ENCODE measurements around the gene EVA1A. TPM values are rescaled to one million over a fixed set of nuclear protein-coding genes. Genes with fewer than 3 reads are reported as not detected.

EVA1A gene
- total RNA-seq, 2 experiments from 2014 or later, result not detected

DNA sequence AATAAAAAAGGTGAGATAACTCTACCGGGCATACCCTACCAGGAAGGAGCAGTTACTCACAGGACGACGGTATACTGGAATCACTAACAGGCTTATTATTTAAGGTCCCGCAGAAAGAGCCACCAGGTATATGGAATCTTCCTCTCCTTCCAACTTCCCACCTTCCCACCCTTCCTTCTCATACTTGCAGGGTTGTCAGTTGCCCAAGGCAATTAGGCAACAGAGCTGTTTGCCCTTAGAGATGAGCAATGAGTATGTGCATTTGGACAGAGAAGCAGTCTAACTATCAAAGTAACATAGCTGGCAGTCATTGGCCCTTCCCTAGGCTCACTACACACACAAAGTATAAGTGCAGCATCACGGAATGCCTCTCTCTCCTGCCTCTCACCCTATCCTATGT lies 32.1 kb upstream of the EVA1A start:
- no peaks in the 10 kb centered on the region for H3K36me3 ChIP-seq (ENCODE audit: insufficient read depth, low read length)
- H3K9me3 ChIP-seq (ENCODE audit: low read length), result no peaks in the 10 kb centered on the region
- H3K4me3 ChIP-seq (ENCODE audit: low read depth, low read length, poor library complexity, severe bottlenecking), result no peak overlapping the region
- no peak overlapping the region for H3K27ac ChIP-seq (ENCODE audit: low read depth, low read length, poor library complexity, severe bottlenecking)
- ChIA-PET CTCF (ENCODE audit: unreplicated experiment) (no interaction called here), POLR2A (no interaction called here)
- no peaks in the 10 kb centered on the region for H3K4me1 ChIP-seq (ENCODE audit: insufficient read depth, low read length, poor library complexity, severe bottlenecking)
- H3K9me2 ChIP-seq (ENCODE audit: insufficient read depth, low read length), result no peaks in the 10 kb centered on the region
- no peak for DNase-seq (ENCODE audit: low spot score)
- no peak for TF ChIP-seq EZH2phosphoT487 (IDR thresholded peaks at IDR 0.05; ENCODE audit: borderline replicate concordance, low read depth, low read length)
- TF ChIP-seq, protein P1, sequence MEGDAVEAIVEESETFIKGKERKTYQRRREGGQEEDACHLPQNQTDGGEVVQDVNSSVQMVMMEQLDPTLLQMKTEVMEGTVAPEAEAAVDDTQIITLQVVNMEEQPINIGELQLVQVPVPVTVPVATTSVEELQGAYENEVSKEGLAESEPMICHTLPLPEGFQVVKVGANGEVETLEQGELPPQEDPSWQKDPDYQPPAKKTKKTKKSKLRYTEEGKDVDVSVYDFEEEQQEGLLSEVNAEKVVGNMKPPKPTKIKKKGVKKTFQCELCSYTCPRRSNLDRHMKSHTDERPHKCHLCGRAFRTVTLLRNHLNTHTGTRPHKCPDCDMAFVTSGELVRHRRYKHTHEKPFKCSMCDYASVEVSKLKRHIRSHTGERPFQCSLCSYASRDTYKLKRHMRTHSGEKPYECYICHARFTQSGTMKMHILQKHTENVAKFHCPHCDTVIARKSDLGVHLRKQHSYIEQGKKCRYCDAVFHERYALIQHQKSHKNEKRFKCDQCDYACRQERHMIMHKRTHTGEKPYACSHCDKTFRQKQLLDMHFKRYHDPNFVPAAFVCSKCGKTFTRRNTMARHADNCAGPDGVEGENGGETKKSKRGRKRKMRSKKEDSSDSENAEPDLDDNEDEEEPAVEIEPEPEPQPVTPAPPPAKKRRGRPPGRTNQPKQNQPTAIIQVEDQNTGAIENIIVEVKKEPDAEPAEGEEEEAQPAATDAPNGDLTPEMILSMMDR (conservative IDR thresholded peaks at IDR 0.05; ENCODE audit: low read length), result no peak
- H3K4me2 ChIP-seq (ENCODE audit: low read length), result no peak overlapping the region
- intact Hi-C loops (cut with micrococcal nuclease; ENCODE audit: unreplicated experiment), result no loop called here
- BruUV-seq (replicated peaks), result no TSS peak
- H2AFZ ChIP-seq (ENCODE audit: low read length), result no peak overlapping the region
- no peaks in the 10 kb centered on the region for H3K79me2 ChIP-seq (ENCODE audit: insufficient read depth, low read depth, low read length)
- no peaks in the 10 kb centered on the region for H4K20me1 ChIP-seq (ENCODE audit: insufficient read depth, low read length)

DNA sequence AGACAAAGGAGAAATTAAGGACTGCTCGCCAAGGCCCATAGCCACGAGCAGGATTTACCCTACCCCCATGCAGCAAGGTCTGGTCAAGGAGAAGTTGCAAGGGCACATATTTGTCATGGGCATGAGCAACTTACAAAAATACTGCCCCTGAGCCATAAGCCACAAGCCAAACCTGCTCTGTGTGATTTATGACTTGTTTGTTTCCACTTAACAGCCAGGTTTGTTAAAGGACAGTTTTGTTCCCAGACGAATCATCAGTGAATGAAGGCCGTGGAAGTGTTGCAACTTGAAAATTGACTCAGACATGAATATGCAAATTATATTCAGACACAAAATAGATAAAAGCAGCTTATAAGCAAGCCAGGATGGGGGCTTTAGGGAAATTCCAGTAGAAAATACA lies 31.3 kb upstream of the EVA1A start:
- no peak for TF ChIP-seq EZH2phosphoT487 (IDR thresholded peaks at IDR 0.05; ENCODE audit: borderline replicate concordance, low read depth, low read length)
- no peaks in the 10 kb centered on the region for H3K9me2 ChIP-seq (ENCODE audit: insufficient read depth, low read length)
- no TSS peak for BruUV-seq (replicated peaks)
- ChIA-PET CTCF (ENCODE audit: unreplicated experiment) (no interaction called here), POLR2A (interaction anchor here (0.6 kb wide), 1 partner anchor 22 kb away, joined by 3 read pairs; no protein-coding TSS in a partner anchor)
- H4K20me1 ChIP-seq (ENCODE audit: insufficient read depth, low read length), result no peaks in the 10 kb centered on the region
- intact Hi-C loops (cut with micrococcal nuclease; ENCODE audit: unreplicated experiment), result no loop called here
- no peak for DNase-seq (ENCODE audit: low spot score)
- H3K9me3 ChIP-seq (ENCODE audit: low read length), result no peaks in the 10 kb centered on the region
- no peak overlapping the region for H3K4me2 ChIP-seq (ENCODE audit: low read length)
- H2AFZ ChIP-seq (ENCODE audit: low read length), result no peak overlapping the region
- no peaks in the 10 kb centered on the region for H3K4me1 ChIP-seq (ENCODE audit: insufficient read depth, low read length, poor library complexity, severe bottlenecking)
- H3K79me2 ChIP-seq (ENCODE audit: insufficient read depth, low read depth, low read length), result no peaks in the 10 kb centered on the region
- H3K4me3 ChIP-seq (ENCODE audit: low read depth, low read length, poor library complexity, severe bottlenecking), result no peak overlapping the region
- H3K27ac ChIP-seq (ENCODE audit: low read depth, low read length, poor library complexity, severe bottlenecking), result no peak overlapping the region
- no peaks in the 10 kb centered on the region for H3K36me3 ChIP-seq (ENCODE audit: insufficient read depth, low read length)

DNA sequence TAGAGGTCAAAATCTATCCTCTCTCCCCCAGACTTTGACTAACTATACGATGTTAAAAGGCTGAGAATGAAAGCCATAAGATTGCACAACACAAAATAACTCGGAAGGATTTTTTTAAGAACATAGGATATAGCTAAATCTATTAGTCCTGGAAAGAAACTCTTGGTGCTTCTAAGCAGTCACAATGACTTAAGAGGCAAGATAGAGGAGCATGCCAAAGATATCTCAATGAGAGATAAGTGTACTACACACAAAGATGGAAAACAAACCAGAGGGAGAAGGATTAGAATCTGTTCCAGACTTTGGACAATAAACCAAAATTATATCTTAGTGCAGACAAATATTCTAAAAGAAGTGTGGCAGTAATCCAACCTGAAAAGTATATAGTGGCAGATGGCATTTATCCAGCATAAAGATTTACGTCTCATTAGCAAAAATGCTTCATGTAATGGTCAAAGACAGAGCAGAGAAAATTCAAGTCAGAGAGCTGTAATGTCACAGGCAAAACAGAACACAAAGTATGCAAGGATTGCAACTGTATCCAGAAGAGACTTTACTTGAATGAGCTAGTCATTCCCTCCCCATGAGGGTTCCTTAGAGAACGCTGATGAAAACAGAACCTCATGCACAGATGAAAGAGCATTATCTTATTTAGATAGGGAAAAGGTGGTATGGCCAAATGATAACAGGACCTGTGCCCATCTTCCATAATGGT lies 28.8 kb upstream of the EVA1A start:
- intact Hi-C loops (cut with micrococcal nuclease; ENCODE audit: unreplicated experiment), result no loop called here
- H3K4me3 ChIP-seq (ENCODE audit: low read depth, low read length, poor library complexity, severe bottlenecking), result no peak overlapping the region
- ChIA-PET CTCF (ENCODE audit: unreplicated experiment) (no interaction called here), POLR2A (interaction anchor here (1.0 kb wide), 1 partner anchor 15 kb away, joined by 10 read pairs; no protein-coding TSS in a partner anchor)
- BruUV-seq (replicated peaks), result no TSS peak
- H3K4me2 ChIP-seq (ENCODE audit: low read length), result no peak overlapping the region
- no peak overlapping the region for H3K27ac ChIP-seq (ENCODE audit: low read depth, low read length, poor library complexity, severe bottlenecking)
- H2AFZ ChIP-seq (ENCODE audit: low read length), result no peak overlapping the region
- no peaks in the 10 kb centered on the region for H3K9me3 ChIP-seq (ENCODE audit: low read length)
- no peaks in the 10 kb centered on the region for H4K20me1 ChIP-seq (ENCODE audit: insufficient read depth, low read length)
- TF ChIP-seq EZH2phosphoT487 (IDR thresholded peaks at IDR 0.05; ENCODE audit: borderline replicate concordance, low read depth, low read length), result no peak
- no peak for DNase-seq (ENCODE audit: low spot score)
- no peaks in the 10 kb centered on the region for H3K9me2 ChIP-seq (ENCODE audit: insufficient read depth, low read length)
- H3K79me2 ChIP-seq (ENCODE audit: insufficient read depth, low read depth, low read length), result no peaks in the 10 kb centered on the region
- H3K36me3 ChIP-seq (ENCODE audit: insufficient read depth, low read length), result no peaks in the 10 kb centered on the region
- no peaks in the 10 kb centered on the region for H3K4me1 ChIP-seq (ENCODE audit: insufficient read depth, low read length, poor library complexity, severe bottlenecking)
